Caco-2 (cell line): ENCODE results near the gene CRABP1. TPM values are rescaled to one million over a fixed set of nuclear protein-coding genes. Genes with fewer than 3 reads are reported as not detected.

Experiments
- BruUV-seq: library from RNA; stranded (reverse); fragments of 400-500 nt; replicated peaks from 2 replicates; lab custom pipeline; 2021; lab: Mats Ljungman, UMichigan
- CTCF ChIA-PET: fragments of 300-600 bp; sonication (Branson Sonifier 250); formaldehyde crosslinking; loops from one replicate; lab custom pipeline; 2022; ENCODE audit warnings: antibody characterized with exemption; lab: Charles Lee
- POLR2A ChIA-PET: fragments of 300-600 bp; sonication (Branson Sonifier 250); formaldehyde crosslinking; loops from one replicate; lab custom pipeline; 2022; ENCODE audit warnings: antibody characterized with exemption; lab: Charles Lee
- DNase-seq, 2 experiments: peaks; one replicate each; pipeline versions ENCODE4 v3.0.0 to v3.0.0-alpha.2; 2020 to 2022
- H3K27me3 ChIP-seq: replicated peaks from 2 replicates; pipeline ENCODE4 v1.6.0; 2011; ENCODE audit warnings: low read length; ENCODE audit not compliant: control insufficient read depth, insufficient read depth
- H3K36me3 ChIP-seq: 2 replicates; pipeline ENCODE4 v1.5.1; 2011; ENCODE audit warnings: low read length; ENCODE audit not compliant: control insufficient read depth, insufficient read depth
- H3K4me1 ChIP-seq: fragments of 250-450 bp; sonication (Bioruptor Pico); 2 replicates; pipeline ENCODE4 v1.5.1; 2020; ENCODE audit warnings: mild to moderate bottlenecking
- H3K4me3 ChIP-seq: 2 replicates; pipeline ENCODE4 v1.5.1; 2011; ENCODE audit warnings: low read depth, mild to moderate bottlenecking, control low read depth, low read length
- H3K9me3 ChIP-seq: fragments of 250-450 bp; sonication (Bioruptor Pico); 2 replicates; pipeline ENCODE4 v1.5.1; 2020; ENCODE audit warnings: mild to moderate bottlenecking, moderate library complexity
- H3K27ac Mint-ChIP-seq: one replicate; pipeline ENCODE4 v1.8.0; 2022; ENCODE audit warnings: mixed read lengths; ENCODE audit not compliant: unreplicated experiment
- H3K27me3 Mint-ChIP-seq: one replicate; pipeline ENCODE4 v1.8.0; 2022; ENCODE audit warnings: mixed read lengths; ENCODE audit not compliant: insufficient read depth, unreplicated experiment
- H3K36me3 Mint-ChIP-seq: one replicate; pipeline ENCODE4 v1.8.0; 2022; ENCODE audit warnings: mild to moderate bottlenecking, mixed read lengths; ENCODE audit not compliant: insufficient read depth, unreplicated experiment
- H3K4me1 Mint-ChIP-seq: one replicate; pipeline ENCODE4 v1.8.0; 2022; ENCODE audit warnings: low read depth, mixed read lengths; ENCODE audit not compliant: unreplicated experiment
- H3K4me3 Mint-ChIP-seq: one replicate; pipeline ENCODE4 v1.8.0; 2022; ENCODE audit warnings: mild to moderate bottlenecking, moderate library complexity, mixed read lengths; ENCODE audit not compliant: unreplicated experiment
- H3K9me3 Mint-ChIP-seq: one replicate; pipeline ENCODE4 v1.8.0; 2022; ENCODE audit warnings: mixed read lengths; ENCODE audit not compliant: unreplicated experiment
- CTCF ChIP-seq, 2 experiments: fragments of 200-600 bp in 1 of 2; IDR thresholded peaks; 1 replicate in 1 of 2; 2 replicates in 1 of 2; pipeline versions ENCODE4 v1.5.1 to v1.8.0; 2011 to 2022; ENCODE audit warnings: antibody characterized with exemption in 1 of 2, control low read depth in 1 of 2, inconsistent platforms in 1 of 2, low read depth in 1 of 2, low read length in 1 of 2, mild to moderate bottlenecking in 1 of 2, moderate library complexity in 1 of 2; ENCODE audit not compliant: insufficient read depth in 1 of 2, severe bottlenecking in 1 of 2, unreplicated experiment in 1 of 2
- intact Hi-C: fragments of 100-400 bp; cut with micrococcal nuclease; formaldehyde crosslinking; loops from one replicate; pipeline ENCODE4 v1.10.0; 2022; ENCODE audit not compliant: unreplicated experiment
- total RNA-seq: library from RNA; stranded (reverse); gene quantifications from 2 replicates; pipeline ENCODE4 v1.2.3, GENCODE V29; 2022

Gene CRABP1
- total RNA-seq, 1 experiment from 2014 or later, result 113 TPM

DNA sequence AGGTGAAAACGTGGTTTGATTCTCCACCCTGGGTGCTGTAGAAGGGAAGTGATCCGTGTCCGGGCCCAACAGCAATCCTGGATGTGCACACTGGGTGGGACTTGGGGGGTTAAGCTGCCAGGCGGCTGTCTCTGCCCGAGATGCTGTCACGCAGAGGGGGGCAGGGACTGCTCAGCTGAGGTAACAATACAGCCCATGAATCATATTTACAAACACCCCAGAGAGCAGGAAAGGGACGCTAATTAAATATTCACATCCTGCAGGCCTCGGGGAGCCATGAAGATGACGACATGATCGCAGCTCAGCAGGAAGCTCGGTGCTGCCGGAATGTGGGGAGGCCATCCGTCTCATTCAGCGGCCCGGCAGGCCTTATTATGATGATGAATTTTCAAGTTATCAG, 17.9 kb upstream of the CRABP1 start:
- Mint-ChIP-seq H3K36me3 (no peaks in the 10 kb centered on the region), H3K4me3 (no peak overlapping the region), H3K27me3 (no peaks in the 10 kb centered on the region), H3K4me1 (peaks cover 8% of the 10 kb centered on the region), H3K27ac (no peak overlapping the region), H3K9me3 (no peaks in the 10 kb centered on the region)
- Histone ChIP-seq H3K27me3 (no peaks in the 10 kb centered on the region), H3K4me3 (no peak overlapping the region), H3K4me1 (peaks cover 11% of the 10 kb centered on the region), H3K9me3 (no peaks in the 10 kb centered on the region), H3K36me3 (no peaks in the 10 kb centered on the region)
- TF ChIP-seq CTCF (IDR thresholded peaks at IDR 0.05; ENCODE audit: insufficient read depth in 1 of 2, low read depth in 1 of 2, low read length in 1 of 2, severe bottlenecking in 1 of 2, unreplicated experiment in 1 of 2), result no peak
- intact Hi-C loops, result no loop called here
- POLR2A ChIA-PET, result no interaction called here
- DNase-seq, result no peak
- CTCF ChIA-PET, result no interaction called here
- no TSS peak for BruUV-seq

DNA sequence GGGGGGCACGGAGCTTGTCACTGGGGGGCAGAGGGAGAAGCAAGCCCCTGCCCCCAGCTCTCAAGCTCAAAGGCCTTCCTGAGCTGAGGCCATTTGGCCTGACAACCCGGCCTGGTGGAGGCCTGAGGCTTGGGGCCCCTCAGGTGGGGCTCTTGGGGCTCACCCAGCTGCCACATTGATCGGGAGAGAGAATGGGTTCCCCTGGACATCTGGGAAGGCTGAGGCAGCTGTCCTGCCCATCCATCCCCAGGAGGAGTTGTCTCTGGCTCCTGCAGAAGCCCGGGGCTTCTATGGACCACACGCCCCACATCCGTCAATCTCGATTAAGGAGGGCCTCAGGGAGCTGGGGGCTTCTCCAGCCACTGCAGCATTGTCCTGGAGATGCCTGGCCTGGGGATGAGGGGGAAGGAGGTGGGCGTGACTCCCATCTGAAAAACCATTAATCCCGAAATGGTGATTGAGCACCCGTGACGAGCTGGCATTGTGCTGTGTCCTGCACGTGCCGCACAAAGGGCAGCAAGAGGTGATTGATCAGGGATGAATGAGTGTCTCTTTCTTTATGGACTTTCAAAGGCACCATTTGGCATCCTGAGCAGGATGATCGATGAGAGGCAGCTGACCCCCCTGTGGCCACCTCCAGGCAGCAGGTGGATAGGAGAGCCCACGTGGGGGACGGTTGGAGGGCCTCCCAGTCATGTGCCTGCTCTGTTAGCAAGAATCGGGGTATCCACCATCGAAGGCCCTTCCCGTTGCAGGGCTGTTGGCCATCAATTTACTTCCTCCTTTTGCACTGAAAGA, 17.2 kb upstream of the CRABP1 start:
- no peaks in the 10 kb centered on the region for H3K27me3 ChIP-seq
- no peaks in the 10 kb centered on the region for H3K36me3 Mint-ChIP-seq
- no peak for DNase-seq
- intact Hi-C loops, result no loop called here
- H3K4me1 ChIP-seq, result peaks cover 11% of the 10 kb centered on the region
- no peaks in the 10 kb centered on the region for H3K9me3 Mint-ChIP-seq
- no peak overlapping the region for H3K4me3 Mint-ChIP-seq
- H3K4me1 Mint-ChIP-seq, result peaks cover 8% of the 10 kb centered on the region
- H3K27me3 Mint-ChIP-seq, result no peaks in the 10 kb centered on the region
- no peaks in the 10 kb centered on the region for H3K36me3 ChIP-seq
- ChIA-PET POLR2A (no interaction called here), CTCF (no interaction called here)
- no TSS peak for BruUV-seq
- H3K4me3 ChIP-seq, result no peak overlapping the region
- no peaks in the 10 kb centered on the region for H3K9me3 ChIP-seq
- no peak overlapping the region for H3K27ac Mint-ChIP-seq
- no peak for TF ChIP-seq CTCF (IDR thresholded peaks at IDR 0.05; ENCODE audit: insufficient read depth in 1 of 2, low read depth in 1 of 2, low read length in 1 of 2, severe bottlenecking in 1 of 2, unreplicated experiment in 1 of 2)

- CTCF ChIA-PET, result no interaction called here
- POLR2A ChIA-PET, result no interaction called here
- Histone ChIP-seq H3K4me1 (peaks cover 11% of the 10 kb centered on the region), H3K36me3 (no peaks in the 10 kb centered on the region), H3K9me3 (no peaks in the 10 kb centered on the region), H3K27me3 (no peaks in the 10 kb centered on the region), H3K4me3 (no peak overlapping the region)
- Mint-ChIP-seq H3K27ac (no peak overlapping the region), H3K4me1 (peaks cover 8% of the 10 kb centered on the region), H3K36me3 (no peaks in the 10 kb centered on the region), H3K9me3 (no peaks in the 10 kb centered on the region), H3K27me3 (no peaks in the 10 kb centered on the region), H3K4me3 (no peak overlapping the region)
- intact Hi-C loops, result no loop called here
- no peak for DNase-seq
- no TSS peak for BruUV-seq
- no peak for TF ChIP-seq CTCF (IDR thresholded peaks at IDR 0.05; ENCODE audit: insufficient read depth in 1 of 2, low read depth in 1 of 2, low read length in 1 of 2, severe bottlenecking in 1 of 2, unreplicated experiment in 1 of 2)
Measured at GRCh38 chr15:78323693-78324092, 16.5 kb upstream of the CRABP1 start.
